Stimulated activated CD8-positive, alpha-beta memory T cell treated with anti-CD3 and anti-CD28 coated beads, Interleukin-15, amount 100 ng/mL, for 4 hours (primary cell): ENCODE results near the gene CHST11.
"Not testable (repeated sequence)": the region's sequence is repeated elsewhere in the genome, so short reads cannot be mapped to it uniquely, and the experiment has no call there.

Source experiments
- DNase-seq, 2 donors: peaks; one replicate each; pipeline ENCODE4 v3.0.0-alpha.2; 2020; ENCODE audit warnings: low read depth in 2 of 2

Gene CHST11

DNA sequence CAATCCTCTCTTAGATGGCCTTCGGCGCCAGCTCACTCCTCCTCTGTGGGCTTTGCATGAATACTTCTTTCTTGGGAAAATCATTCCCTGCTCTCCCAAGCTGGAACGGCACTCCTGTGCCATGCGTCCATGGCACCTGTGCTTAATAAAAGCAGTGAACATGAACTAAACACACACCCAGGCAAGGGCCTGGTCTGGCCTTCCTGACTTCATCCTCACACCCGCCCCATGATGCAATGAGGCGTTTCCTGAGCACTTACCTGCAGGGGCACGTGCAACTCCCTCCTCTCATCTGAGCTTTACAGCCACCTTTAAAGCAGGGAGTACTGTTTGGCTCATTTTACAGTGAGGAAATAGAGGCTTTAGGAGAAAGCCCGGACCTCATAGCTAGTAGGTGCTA is 281.6 kb downstream of the CHST11 start:
- DNase-seq: no peak

DNA sequence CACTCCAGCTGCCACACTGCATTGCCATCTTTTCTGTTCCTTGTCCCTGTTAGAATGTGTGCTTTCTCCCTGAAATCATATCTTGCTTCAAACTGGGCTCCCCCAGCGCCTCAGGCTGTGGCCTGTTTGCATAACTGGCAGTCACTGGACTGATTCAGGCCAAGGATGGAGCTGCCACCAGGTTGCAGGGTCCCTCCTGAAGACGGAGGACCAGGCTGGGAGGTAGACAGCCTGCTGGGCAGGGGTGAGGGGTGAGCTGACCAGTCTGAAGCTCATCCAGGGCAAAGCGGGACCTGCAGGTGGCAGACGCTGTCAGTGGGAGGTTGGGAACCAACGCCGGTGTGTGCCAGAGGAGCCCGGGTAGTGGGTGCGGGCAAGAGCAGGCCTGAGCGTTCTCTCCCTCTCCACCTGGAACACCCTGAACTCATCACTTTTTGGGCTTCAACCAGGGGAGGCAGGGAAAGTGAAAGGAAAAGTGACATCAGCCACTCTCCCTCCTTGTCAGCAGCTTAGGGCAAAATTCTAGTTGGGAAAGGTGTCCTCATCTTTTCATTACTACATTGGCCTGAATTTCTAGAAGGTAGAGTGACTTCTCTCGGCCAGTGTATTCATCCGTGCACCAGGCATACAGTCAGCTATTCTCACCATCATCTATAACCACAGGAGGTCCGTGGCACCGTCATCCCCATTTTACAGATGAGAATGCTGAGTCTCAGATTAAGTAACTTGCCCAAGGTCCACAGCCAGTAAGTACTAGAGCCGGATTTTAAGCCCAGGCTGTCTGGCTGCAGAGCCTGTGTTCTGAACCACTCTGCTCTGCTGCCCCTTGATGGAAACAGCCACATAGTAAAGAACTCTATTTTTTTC is 282.3 kb downstream of the CHST11 start:
- no peak for DNase-seq

DNA sequence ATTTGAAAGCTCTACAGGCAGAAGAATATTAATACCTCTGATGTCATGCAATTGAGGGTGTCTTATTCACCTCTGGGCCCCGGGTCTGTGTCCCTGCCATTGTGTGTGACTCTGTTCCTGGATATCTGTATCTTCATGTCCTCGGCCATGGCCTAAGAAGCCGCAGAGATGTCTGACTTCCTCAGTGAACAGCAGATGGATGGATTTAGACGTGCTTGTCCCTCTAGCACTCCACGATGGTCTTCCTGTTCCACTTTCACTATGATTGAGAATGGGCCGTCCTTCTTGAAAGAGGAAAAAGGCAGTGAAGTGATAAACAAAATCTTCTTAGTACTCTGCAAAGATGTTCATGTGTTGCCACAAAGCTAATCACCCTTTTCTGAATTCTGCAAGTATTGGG is 283.9 kb downstream of the CHST11 start:
- DNase-seq: no peak

DNA sequence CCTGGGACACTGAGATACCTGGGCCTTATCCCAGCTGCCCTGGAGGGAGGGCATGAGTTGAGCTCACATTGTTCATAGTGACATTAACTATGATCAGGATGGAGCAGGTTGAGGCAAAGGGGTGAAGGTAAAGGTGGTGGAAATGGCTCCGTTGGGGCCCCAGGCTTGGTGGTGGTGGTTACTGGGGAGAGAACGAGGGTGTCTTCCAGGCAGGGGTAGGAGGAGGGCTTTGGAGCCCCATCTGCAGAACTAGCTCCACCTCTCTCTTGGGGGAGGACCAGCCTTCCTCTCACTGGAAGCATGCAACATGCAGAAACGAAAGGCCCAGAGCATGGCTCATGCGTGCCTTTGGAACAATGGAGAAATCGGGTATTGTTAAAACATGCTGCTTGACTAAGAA is 284.3 kb downstream of the CHST11 start:
- DNase-seq: no peak

DNA sequence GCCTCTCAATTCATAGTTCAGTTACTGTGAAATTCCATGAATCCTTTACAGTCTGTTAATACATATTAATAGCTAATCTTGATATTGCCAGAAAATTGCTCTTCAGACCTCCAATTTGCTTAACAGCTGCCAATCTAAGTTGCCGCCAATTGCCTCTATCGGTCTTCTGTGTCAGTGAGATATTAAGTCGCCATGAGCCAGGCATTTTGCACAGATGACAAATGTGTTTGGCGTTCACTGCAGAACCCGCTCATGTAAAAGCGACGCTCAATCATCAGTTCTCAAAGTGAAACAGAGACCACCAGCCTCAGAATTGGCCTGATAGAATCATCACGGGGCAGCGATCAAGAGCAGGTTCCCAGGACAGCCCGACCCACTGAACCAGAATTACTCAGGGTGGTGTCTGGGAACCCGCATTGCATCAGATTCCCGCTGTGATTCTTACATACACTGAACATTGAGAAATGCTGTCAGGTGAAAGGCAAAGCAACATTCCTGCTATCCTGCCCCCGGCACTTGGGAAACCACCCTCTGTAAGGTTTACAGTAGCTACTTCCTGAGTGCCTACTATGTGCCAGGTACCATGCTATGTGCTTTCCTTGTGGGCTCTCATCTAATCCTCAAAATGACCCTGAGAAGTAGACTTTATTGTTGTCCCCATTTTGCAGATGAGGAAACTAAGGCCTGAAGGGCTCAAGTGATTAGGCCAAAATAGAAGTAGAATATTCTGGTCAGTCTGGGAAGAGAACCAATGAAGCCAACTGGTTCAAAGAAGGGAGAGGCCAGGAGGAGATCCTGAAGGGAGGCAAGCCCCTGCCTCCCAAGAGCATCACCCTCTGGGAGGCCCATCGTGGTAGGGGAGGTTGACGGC is 285.0 kb downstream of the CHST11 start:
- DNase-seq: no peak

DNA sequence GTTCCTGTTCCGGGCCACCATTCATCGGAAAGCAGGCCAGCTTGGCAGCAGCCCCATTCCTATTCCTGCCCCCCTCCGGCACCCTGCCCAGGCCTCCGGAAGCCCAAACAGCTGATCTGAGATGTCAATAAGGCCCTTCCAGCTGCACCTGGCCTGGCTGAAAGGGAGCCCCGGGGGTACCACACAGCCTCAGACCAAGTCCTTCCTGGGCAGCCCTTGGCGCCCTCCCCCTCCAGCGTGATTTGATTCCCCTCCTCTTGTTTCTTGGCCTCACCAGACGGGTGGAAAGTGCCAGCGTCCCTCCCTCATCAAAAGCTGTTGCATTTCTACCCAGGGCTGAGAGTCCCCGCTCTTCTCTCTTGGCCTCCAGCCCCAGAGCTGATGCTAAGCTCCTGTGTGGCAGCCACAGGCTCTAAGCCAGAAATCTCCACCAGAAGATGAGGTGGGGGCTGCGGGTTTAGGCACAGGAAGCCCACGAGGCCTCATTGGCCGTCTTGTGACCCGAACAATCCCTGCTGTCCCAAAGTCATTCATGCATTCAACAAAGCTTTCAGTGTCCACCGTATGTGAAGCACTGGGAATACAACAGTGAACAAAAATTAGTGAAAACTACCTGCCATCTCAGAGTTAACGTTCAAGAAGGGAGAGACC is 285.9 kb downstream of the CHST11 start:
- no peak for DNase-seq

DNA sequence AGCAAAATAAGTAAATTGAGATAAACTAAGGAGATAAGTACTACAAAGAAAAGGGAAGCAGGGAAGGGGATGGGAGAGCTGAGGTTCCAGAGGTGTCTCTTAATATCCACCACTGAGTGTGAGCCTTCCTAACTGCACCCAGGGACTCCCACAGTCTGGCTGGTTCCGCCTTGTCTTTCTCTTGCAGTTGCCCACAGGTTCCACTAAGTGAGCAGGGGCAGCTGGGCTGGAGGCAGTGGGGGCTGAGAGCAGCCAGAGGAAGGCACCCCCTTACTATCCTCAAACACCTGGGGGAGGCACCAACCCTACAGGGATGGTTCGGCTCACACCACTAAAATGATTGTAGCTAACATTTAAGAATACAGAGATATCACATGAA is 286.4 kb downstream of the CHST11 start:
- DNase-seq: no peak

DNA sequence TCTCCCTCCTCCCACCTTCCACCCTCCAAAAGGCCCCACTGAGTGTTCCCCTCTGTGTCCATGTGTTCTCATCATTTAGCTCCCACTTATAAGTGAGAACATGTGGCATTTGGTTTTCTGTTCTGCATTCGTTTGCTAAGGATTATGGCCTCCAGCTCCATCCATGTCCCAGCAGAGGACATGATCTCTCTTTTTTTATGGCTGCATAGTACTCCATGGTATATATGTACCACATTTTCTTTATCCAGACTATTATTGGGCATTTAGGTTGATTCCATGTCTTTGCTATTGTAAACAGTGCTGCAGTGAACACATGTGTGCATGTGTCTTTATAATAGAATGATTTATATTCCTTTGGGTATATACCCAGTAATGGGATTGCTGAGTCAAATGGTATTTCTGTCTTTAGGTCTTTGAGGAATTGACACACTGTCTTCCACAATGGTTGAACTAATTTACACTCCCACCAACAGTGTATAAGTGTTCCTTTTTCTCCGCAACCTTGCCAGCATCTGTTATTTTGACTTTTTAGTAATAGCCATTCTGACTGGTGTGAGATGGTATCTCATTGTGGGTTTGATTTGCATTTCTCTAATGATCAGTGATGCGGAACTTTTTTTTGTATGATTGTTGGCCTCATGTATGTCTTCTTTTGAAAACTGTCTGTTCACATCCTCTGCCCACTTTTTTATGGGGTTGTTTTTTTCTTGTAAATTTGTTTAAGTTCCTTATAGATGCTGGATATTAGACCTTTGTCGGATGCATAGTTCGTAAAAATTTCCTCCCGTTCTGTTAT is 287.2 kb downstream of the CHST11 start:
- DNase-seq: not testable (repeated sequence)

DNA sequence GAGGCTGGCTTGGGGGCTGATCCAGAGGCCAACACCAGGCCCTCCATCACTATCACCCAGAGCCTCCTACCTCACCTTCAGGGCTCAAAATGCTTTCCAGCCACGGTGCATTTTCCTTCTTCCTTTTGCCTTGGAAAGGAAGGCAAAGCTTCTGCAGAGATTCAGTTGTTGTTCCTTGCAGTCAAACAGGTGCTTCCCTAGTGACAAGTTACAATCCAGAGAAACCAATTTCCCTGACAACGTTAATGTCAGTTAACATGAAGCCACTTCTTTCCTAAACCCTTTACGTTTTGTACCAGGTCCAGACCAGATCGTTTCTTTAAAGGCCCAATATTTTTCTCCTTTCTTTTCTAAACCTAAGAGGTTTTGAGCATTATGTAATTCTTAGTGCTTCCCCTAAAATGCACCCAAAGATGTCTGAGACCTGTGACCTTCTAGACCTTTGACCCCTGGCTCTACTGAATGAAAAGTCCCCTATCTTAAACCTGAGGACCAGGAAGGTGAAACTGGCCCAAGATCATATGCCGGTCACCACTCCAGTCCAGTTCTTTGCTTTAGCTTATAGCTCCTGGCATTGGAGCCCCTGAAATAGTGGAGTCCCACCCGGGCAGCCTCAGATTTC is 289.8 kb downstream of the CHST11 start:
- DNase-seq: no peak

DNA sequence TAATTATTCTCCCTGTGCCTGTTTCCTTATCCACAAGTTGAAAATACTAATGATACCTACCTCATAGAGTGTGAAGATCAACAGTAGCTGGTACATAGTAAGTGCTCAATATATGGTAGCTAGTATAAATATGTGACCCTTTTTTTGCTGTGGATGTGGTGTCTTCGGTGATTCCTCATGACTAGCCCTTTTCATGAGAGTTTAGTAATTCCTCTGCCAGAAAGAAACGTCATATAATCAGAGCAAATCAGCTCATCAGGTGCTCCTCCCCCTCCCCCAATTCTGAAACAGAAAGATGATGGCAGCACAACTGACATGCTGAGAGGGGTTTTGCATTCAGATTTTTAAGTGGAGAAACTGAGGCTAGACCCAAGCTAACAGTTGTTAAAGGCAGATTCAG is 290.6 kb downstream of the CHST11 start:
- no peak for DNase-seq

DNA sequence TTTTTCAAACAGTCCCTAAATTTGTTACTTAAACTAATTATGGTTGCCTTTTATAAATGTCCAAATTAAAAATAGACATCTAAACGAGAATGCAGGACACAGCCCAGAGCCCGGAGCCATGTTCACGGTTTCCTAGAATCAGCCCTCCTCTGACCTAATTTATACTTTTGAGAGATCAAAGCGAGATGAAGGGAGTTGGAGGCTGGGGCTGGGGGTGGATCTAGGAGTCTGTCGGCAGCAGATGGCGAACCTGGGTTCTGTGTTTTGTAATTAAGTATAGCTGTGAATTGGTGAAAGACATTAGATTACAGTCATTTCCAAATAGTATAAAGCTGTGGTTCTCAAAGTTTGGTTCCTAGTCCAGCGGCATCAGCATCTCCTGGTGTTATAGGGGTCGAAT is 291.2 kb downstream of the CHST11 start:
- DNase-seq: no peak

DNA sequence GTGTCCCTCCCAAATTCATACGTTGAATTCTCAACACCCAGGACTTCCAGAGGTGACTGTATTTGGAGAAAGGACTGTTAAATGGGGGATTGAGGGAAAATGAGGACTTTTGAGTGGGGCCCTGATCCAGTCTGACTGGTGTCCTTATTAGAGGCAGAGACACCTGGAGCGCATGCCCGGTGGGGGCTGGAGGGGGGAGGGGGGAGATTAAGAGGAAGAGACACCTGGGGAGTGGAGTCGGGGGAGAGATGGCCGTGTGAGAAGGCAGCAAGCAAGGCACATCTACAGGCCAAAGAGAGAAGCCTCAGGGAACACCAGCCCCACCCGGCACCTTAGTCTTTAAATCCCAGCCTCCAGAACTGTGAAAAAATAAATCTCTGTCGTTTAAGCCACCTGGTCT is 291.6 kb downstream of the CHST11 start:
- no peak for DNase-seq

DNA sequence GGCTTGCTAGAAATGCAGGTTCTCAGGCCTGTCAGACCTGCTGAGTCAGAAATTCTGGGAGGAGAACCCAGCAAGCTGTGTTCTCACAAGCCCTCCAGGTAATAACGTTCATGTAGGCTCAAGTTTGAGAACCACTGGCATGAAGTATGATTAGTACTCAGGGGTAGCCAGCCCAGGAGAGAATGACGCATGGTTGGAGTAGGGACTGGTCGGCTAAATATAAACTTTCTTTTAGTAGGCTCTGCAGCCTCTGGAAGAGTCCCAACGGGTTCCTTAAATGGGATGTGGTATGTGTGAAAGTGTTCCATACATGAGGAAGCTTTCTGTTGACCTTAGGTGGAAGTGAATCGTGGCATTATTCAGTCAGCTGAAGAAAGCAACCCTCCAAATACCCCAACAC is 292.0 kb downstream of the CHST11 start:
- DNase-seq: no peak

DNA sequence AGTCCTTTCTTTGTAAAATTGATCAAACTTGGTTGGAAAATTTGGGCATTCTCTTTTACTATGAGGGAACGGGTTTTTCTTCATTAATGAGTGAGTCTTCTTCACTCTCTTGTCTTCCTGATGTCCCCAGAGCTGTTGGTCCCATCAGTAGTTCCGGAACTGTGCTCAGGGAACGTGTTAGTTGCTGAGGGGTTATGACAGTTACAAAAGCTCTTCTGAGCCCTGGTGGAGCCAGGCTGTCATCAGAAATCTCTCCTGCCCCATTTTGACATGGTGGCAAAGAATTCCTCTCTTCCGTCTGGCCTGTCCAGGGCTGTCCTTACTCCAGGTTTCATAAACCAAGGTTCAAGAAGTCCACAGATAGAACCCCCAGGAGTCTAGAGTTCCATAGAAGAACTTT is 292.8 kb downstream of the CHST11 start:
- no peak for DNase-seq

DNA sequence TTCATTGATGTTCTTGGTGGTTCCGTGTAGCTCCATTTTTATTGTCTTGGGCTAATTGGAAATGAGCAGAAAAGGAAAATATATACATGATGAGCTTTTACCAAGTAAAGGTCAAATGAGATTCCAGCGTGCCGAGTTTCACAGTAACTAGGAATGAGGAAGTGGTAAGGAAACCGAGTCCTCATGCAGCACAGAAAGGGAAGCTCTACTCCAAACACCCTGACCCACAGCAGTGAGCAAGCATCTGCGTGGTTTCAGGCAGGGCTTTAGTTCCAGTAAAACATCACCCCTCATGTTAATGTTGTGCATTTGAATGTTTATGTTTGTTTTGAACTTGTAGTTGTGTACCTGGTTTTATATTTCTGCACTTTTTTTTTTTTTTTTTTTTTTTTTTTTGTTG is 293.3 kb downstream of the CHST11 start:
- DNase-seq: no peak

DNA sequence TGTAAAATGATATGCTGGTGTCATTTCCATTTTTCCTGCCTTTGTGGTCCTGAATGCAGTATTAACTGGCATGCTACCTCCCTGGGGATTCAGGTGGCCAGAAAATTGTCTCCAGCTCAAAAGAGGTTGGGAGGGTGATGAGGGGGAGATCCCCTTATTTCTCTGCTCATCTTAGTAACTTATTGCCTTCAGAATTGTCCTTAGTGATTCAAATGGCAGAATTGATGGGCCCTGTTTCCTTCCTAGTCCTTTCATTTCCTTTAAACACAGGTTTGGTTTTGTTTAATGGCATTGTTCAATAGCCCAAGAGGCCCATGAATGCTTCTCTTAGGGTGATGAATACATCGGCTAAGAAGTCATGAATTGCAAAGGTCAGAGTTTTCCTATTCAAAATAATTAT is 294.4 kb downstream of the CHST11 start:
- no peak for DNase-seq

DNA sequence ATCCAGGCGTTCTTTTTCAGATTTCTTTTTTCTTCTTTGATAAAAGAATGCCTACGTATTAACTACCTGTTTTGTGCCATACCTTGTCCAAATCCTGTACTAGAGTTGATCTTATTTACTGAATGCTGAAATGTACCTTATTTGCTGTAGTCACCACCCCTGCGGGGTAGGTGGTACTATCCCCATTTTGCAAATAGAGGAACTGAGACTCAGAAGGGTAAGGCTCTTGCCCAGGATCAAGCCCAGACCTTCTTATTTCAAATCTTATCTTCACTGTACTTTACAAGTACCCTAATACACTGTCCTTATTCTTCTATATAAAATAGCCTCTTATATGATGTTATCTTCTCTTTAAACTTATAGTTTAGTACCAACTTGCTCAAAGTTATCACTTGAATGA is 294.8 kb downstream of the CHST11 start:
- DNase-seq: no peak

DNA sequence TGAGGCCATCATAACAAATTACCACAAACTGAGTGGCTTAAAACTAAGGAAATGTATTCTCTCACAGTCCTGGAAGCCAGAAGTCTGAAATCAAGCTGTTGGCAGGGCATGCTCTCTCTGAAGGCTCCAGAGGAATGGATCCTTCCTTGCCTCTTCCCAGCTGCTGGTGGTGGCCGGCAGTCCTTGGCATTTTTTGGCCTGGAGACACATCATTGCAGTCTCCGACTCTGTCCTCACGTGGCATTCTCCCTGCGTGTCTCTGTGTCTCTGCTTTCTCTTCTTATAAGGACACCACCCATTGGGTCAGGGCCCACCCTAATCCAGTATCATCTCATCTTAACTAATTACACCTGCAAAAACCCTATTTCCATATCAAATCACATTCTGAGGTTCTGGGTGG is 295.3 kb downstream of the CHST11 start:
- no peak for DNase-seq

DNA sequence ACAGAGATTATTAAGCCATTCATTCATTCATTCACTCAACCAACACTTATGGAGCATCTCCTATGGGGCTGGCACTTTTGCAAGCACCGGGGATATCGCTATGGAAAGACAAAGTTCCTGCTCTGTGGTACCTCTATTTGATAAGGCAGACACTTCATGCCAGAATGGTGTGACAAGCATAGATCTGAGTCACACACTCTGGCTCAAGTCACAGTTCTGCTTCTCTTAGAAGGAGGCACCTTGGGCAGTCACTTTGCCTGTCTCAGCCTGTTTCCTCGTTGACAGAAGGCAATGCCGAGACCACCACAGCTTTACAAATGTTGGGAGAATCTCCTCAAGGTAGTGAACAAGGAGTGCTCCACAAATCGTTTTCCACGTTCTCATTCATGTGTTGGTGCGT is 296.1 kb downstream of the CHST11 start:
- no peak for DNase-seq

DNA sequence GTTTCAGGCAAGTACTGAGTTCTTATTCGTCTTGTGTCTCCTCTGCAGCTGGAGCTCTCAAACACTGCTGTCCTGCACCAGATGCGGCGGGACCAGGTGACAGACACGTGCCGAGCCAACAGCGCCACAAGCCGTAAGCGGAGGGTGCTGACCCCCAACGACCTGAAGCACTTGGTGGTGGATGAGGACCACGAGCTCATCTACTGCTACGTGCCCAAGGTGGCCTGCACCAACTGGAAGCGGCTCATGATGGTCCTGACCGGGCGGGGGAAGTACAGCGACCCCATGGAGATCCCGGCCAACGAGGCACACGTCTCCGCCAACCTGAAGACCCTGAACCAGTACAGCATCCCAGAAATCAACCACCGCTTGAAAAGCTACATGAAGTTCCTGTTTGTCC is 300.2 kb downstream of the CHST11 start:
- no peak for DNase-seq

DNA sequence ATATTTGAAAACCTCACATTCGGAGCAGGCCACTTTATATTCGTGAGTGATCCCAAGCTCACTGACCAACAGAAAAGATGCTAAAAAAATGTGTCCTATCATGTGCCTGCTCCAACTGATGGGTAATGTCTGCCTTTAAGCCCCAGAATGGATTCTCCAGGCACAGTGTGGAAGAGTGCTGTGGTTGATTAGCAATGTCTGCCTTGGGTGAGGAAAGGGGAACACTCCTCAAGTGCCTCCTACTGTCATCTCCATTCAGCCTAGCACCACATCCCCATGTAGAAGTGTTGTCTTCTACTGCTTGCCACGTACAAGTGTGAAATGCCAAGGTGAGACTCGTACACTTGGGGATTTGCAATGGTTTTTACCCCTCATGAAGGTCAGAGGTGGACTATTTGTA is 302.0 kb downstream of the CHST11 start:
- no peak for DNase-seq
